Activated CD4-positive, alpha-beta T cell treated with anti-CD3 and anti-CD28 coated beads, Interleukin-2, amount 10 ng/mL, durations not matched to agents 24 days and 14 days (primary cell): Measurements from ENCODE around the gene TBL1XR1. TPM values are rescaled to one million over a fixed set of nuclear protein-coding genes. Genes with fewer than 3 reads are reported as not detected.
"Not testable (repeated sequence)": the region's sequence is repeated elsewhere in the genome, so short reads cannot be mapped to it uniquely, and the experiment has no call there.

Source experiments
- DNase-seq: peaks from one replicate; pipeline ENCODE4 v3.0.0; 2022
- H3K27ac Mint-ChIP-seq: one replicate; pipeline ENCODE4 v1.8.0; 2022; ENCODE audit warnings: mild to moderate bottlenecking, mixed read lengths
- H3K27me3 Mint-ChIP-seq: one replicate; pipeline ENCODE4 v1.8.0; 2022; ENCODE audit warnings: mixed read lengths
- H3K36me3 Mint-ChIP-seq: one replicate; pipeline ENCODE4 v1.8.0; 2022; ENCODE audit warnings: low read depth, mild to moderate bottlenecking, mixed read lengths
- H3K4me1 Mint-ChIP-seq: one replicate; pipeline ENCODE4 v1.8.0; 2021; ENCODE audit warnings: mixed read lengths
- H3K4me3 Mint-ChIP-seq: one replicate; pipeline ENCODE4 v1.8.0; 2022; ENCODE audit warnings: mild to moderate bottlenecking, moderate library complexity, mixed read lengths
- H3K9me3 Mint-ChIP-seq: one replicate; pipeline ENCODE4 v1.8.0; 2021; ENCODE audit warnings: mixed read lengths
- intact Hi-C: fragments of 100-400 bp; cut with micrococcal nuclease; formaldehyde crosslinking; loops from one replicate; pipeline ENCODE4 v1.15.1; 2023
- total RNA-seq: library from RNA; stranded (reverse); gene quantifications from 2 replicates; pipeline ENCODE4 v1.2.3, GENCODE V29; 2022

Gene TBL1XR1
- total RNA-seq, 1 donor from 2014 or later: 178 TPM

DNA sequence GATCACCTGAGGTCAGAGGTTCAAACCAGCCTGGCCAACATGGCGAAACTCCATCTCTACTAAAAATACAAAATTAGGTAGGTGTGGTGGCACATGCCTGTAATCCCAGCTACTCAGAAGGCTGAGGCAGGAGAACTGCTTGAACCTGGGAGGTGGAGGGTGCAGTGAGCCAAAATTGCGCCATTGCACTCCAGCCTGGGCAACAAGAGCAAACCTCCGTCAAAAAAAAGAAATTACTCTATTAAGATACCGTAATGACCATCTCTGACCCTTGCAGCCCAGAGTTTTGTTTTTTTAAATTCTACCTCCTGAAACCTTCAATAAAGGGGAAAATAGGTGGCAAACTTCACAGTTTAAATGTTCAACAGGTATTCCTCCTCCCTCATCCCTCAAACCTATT lies 9.0 kb downstream of the TBL1XR1 start:
- H3K4me3 Mint-ChIP-seq, H3K9me3 Mint-ChIP-seq, DNase-seq, intact Hi-C loops, H3K27me3 Mint-ChIP-seq: not testable (repeated sequence)
- H3K36me3 Mint-ChIP-seq: peaks cover 31% of the 10 kb centered on the region
- peak overlapping the region; percentile 25 for H3K27ac Mint-ChIP-seq
- peaks cover 46% of the 10 kb centered on the region for H3K4me1 Mint-ChIP-seq

DNA sequence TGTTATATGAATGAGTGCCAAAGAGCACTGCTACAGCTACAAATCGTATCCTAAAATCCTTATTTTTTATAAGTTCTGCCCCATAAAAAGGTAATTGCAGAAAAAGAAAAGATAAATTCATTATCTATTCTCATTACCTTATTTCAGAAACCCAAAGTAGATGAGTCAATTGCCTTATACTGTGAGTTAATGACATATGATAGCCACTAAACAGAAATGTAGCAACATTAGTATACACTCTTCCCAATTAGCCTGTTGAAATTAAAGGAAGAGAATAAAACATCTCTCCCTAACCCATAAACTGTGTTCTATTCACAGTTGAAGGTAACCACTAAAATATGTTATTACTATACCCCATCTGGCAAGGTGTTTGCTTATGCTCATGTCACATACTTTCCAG lies 11.0 kb downstream of the TBL1XR1 start:
- intact Hi-C loops: no loop called here
- Mint-ChIP-seq H3K36me3 (peaks cover 26% of the 10 kb centered on the region), H3K9me3 (no peaks in the 10 kb centered on the region), H3K4me3 (no peak overlapping the region), H3K27me3 (no peaks in the 10 kb centered on the region), H3K4me1 (peaks cover 40% of the 10 kb centered on the region), H3K27ac (no peak overlapping the region)
- no peak for DNase-seq

DNA sequence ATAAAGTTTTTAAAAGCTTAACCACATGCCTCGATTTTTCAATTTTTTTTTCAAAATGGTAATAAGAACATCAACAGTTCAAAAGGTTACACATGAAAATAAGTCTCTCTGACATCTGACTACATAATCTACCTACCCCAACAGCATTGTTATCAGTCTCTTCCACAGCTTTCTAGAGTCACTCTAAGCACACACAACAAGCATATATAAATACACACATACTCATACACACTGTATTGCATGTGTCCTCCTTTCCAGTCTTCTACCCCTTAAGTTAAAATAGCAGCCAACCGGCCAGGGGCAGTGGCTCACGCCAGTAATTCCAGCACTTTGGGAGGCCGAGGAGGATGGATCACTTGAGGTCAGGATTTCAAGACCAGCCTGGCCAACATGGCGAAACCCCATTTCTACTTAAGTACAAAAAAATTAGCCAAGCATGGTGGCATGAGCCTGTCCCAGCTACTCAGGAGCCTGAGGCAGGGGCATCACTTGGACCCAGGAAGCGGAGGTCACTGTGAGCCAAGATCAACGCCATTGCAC lies 12.2 kb downstream of the TBL1XR1 start:
- peak overlapping the region; percentile 71 for H3K27ac Mint-ChIP-seq
- peak overlapping the region; percentile 15 for H3K4me3 Mint-ChIP-seq
- peaks cover 23% of the 10 kb centered on the region for H3K36me3 Mint-ChIP-seq
- no peaks in the 10 kb centered on the region for H3K27me3 Mint-ChIP-seq
- intact Hi-C loops: no loop called here
- peaks cover 3% of the 10 kb centered on the region for H3K9me3 Mint-ChIP-seq
- no peak for DNase-seq
- H3K4me1 Mint-ChIP-seq: peaks cover 39% of the 10 kb centered on the region

- peaks cover 23% of the 10 kb centered on the region for H3K36me3 Mint-ChIP-seq
- not testable (repeated sequence) for H3K9me3 Mint-ChIP-seq, H3K4me3 Mint-ChIP-seq, H3K27me3 Mint-ChIP-seq, DNase-seq
- peak overlapping the region; percentile 71 for H3K27ac Mint-ChIP-seq
- peaks cover 41% of the 10 kb centered on the region for H3K4me1 Mint-ChIP-seq
- intact Hi-C loops: loop anchor here (1.0 kb wide), 1 partner anchor 11 kb away; no protein-coding TSS in a partner anchor
Measured at GRCh38 chr3:177184602-177185001, 12.7 kb downstream of the TBL1XR1 start.

GRCh38 chr3:177182352-177182751 lies 14.9 kb downstream of the TBL1XR1 start:
- H3K27me3 Mint-ChIP-seq: no peaks in the 10 kb centered on the region
- no peak overlapping the region for H3K4me3 Mint-ChIP-seq
- no peak for DNase-seq
- intact Hi-C loops: no loop called here
- H3K27ac Mint-ChIP-seq: no peak overlapping the region
- H3K9me3 Mint-ChIP-seq: peaks cover 3% of the 10 kb centered on the region
- peaks cover 46% of the 10 kb centered on the region for H3K4me1 Mint-ChIP-seq
- H3K36me3 Mint-ChIP-seq: peaks cover 25% of the 10 kb centered on the region

- no peak overlapping the region for H3K4me3 Mint-ChIP-seq
- no peak for DNase-seq
- peaks cover 3% of the 10 kb centered on the region for H3K9me3 Mint-ChIP-seq
- intact Hi-C loops: no loop called here
- H3K36me3 Mint-ChIP-seq: peaks cover 25% of the 10 kb centered on the region
- peaks cover 43% of the 10 kb centered on the region for H3K4me1 Mint-ChIP-seq
- peak overlapping the region; percentile 18 for H3K27ac Mint-ChIP-seq
- H3K27me3 Mint-ChIP-seq: no peaks in the 10 kb centered on the region
Measured at GRCh38 chr3:177181418-177181817, 15.9 kb downstream of the TBL1XR1 start.

DNA sequence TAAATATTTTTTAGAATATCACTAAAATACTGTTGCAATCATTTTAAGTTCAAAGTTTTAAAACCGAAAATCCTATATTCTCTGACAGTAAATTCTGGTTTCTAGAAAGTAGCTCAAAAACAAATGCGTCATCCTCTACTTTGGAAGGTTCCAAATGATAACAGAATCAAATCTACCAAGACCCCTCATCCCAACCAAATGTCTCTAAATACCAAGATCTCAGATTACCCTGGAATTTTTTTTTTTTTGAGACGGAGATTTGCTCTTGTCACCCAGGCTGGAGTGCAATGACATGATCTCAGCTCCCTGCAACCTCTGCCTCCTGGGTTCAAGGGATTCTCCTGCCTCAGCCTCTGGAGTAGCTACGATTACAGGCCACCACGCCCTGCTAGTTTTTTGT lies 16.8 kb downstream of the TBL1XR1 start:
- no peak overlapping the region for H3K27ac Mint-ChIP-seq
- peaks cover 3% of the 10 kb centered on the region for H3K9me3 Mint-ChIP-seq
- H3K4me3 Mint-ChIP-seq: no peak overlapping the region
- DNase-seq: no peak
- H3K27me3 Mint-ChIP-seq: no peaks in the 10 kb centered on the region
- H3K36me3 Mint-ChIP-seq: peaks cover 24% of the 10 kb centered on the region
- peaks cover 39% of the 10 kb centered on the region for H3K4me1 Mint-ChIP-seq
- intact Hi-C loops: no loop called here

GRCh38 chr3:177179281-177180067 lies 17.8 kb downstream of the TBL1XR1 start:
- H3K36me3 Mint-ChIP-seq: peaks cover 21% of the 10 kb centered on the region
- intact Hi-C loops: no loop called here
- peaks cover 34% of the 10 kb centered on the region for H3K4me1 Mint-ChIP-seq
- peak overlapping the region; percentile 71 for H3K27ac Mint-ChIP-seq
- DNase-seq: no peak
- no peak overlapping the region for H3K4me3 Mint-ChIP-seq
- H3K9me3 Mint-ChIP-seq: peaks cover 3% of the 10 kb centered on the region
- no peaks in the 10 kb centered on the region for H3K27me3 Mint-ChIP-seq

DNA sequence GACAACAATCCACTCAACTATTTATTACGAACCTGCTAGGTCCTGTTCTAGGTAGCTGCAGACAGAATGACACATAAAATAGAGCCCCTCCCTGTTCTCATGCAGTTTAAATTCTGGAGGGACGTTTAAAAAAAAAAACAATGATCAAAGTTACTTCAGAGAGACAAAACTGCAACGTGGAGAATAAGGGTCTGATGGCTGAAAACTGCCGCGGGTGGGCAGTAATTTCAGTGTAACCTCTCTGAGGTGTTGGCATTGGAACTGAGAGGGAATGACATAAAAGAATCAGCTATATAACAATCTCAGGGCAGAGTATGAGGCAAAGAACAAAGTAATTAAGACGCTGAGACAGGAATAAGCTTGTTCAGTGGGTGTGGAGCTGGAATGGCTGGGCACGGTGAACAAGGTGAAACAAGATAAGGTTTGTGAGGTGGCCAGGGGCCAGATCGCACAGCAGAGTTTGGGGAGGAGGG lies 19.5 kb downstream of the TBL1XR1 start:
- peak overlapping the region; percentile 1 for H3K27ac Mint-ChIP-seq
- DNase-seq: no peak
- H3K4me3 Mint-ChIP-seq: no peak overlapping the region
- peaks cover 3% of the 10 kb centered on the region for H3K9me3 Mint-ChIP-seq
- peaks cover 27% of the 10 kb centered on the region for H3K36me3 Mint-ChIP-seq
- H3K4me1 Mint-ChIP-seq: peaks cover 39% of the 10 kb centered on the region
- no peaks in the 10 kb centered on the region for H3K27me3 Mint-ChIP-seq
- intact Hi-C loops: no loop called here

DNA sequence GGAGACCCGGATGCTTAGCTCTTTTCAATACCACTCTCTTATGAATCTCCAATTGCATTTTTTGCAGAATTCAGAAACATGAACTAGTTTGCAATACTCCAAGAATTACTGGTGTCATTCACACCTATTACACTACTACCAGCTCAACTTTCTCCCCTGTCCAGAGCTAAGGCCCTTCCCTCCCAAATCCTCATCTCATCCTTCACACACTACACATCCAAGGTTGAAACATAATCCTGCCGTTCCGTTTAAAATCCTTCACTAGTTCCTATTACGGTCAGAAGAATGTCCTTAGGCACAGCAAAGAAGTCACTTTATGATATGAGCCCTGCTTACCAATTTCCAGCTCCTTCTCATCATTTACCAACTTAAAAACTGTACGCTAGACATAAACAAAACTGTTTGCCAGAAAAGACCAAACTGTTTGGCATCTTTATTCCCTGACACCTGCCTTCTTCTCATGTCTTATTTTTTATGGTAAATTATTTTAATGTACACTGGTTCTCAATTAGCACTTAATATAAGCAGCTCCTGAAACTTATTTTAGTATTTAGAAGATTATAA lies 22.6 kb downstream of the TBL1XR1 start:
- Mint-ChIP-seq H3K9me3 (peaks cover under 1% of the 10 kb centered on the region), H3K4me3 (no peak overlapping the region), H3K27me3 (no peaks in the 10 kb centered on the region), H3K4me1 (peaks cover 34% of the 10 kb centered on the region), H3K27ac (peak overlapping the region; percentile 55), H3K36me3 (peaks cover 37% of the 10 kb centered on the region)
- no peak for DNase-seq
- intact Hi-C loops: no loop called here

- Mint-ChIP-seq H3K27me3 (no peaks in the 10 kb centered on the region), H3K27ac (peak overlapping the region; percentile 4), H3K4me3 (no peak overlapping the region), H3K4me1 (peaks cover 43% of the 10 kb centered on the region), H3K36me3 (peaks cover 52% of the 10 kb centered on the region), H3K9me3 (peaks cover 17% of the 10 kb centered on the region)
- no peak for DNase-seq
- intact Hi-C loops: loop anchor here (1.0 kb wide), 1 partner anchor 25 kb away; no protein-coding TSS in a partner anchor
Measured at GRCh38 chr3:177169936-177170722, 27.2 kb downstream of the TBL1XR1 start.

- no peak overlapping the region for H3K27ac Mint-ChIP-seq
- intact Hi-C loops: no loop called here
- peaks cover 49% of the 10 kb centered on the region for H3K4me1 Mint-ChIP-seq
- no peak for DNase-seq
- H3K4me3 Mint-ChIP-seq: no peak overlapping the region
- H3K27me3 Mint-ChIP-seq: no peaks in the 10 kb centered on the region
- H3K9me3 Mint-ChIP-seq: peaks cover 17% of the 10 kb centered on the region
- H3K36me3 Mint-ChIP-seq: peaks cover 60% of the 10 kb centered on the region
Measured at GRCh38 chr3:177168431-177168830, 28.9 kb downstream of the TBL1XR1 start.

- no peaks in the 10 kb centered on the region for H3K27me3 Mint-ChIP-seq
- no peak overlapping the region for H3K27ac Mint-ChIP-seq
- peaks cover 15% of the 10 kb centered on the region for H3K9me3 Mint-ChIP-seq
- H3K4me3 Mint-ChIP-seq: no peak overlapping the region
- no peak for DNase-seq
- H3K4me1 Mint-ChIP-seq: peaks cover 46% of the 10 kb centered on the region
- intact Hi-C loops: no loop called here
- H3K36me3 Mint-ChIP-seq: peaks cover 58% of the 10 kb centered on the region
Measured at GRCh38 chr3:177162742-177163141, 34.5 kb downstream of the TBL1XR1 start.
